WERI-Rb-1 (cell line): ENCODE measurements around the gene ADGRG7.

Experiments
- DNase-seq: peaks from one replicate; pipeline ENCODE4 v3.0.0-alpha.2; 2020
- H3K27ac ChIP-seq: fragments of 250-450 bp; sonication (Bioruptor Pico); 2 replicates; pipeline ENCODE4 v1.5.1; 2020; ENCODE audit warnings: mild to moderate bottlenecking, moderate library complexity
- H3K27me3 ChIP-seq: fragments of 250-450 bp; sonication (Bioruptor Pico); 2 replicates; pipeline ENCODE4 v1.5.1; 2021; ENCODE audit warnings: mild to moderate bottlenecking, low read depth, moderate library complexity; ENCODE audit not compliant: insufficient read depth, severe bottlenecking
- H3K36me3 ChIP-seq: fragments of 250-450 bp; sonication (Bioruptor Pico); 2 replicates; pipeline ENCODE4 v1.5.1; 2020; ENCODE audit warnings: mild to moderate bottlenecking, moderate library complexity
- H3K4me3 ChIP-seq: 2 replicates; pipeline ENCODE4 v1.5.1; 2011; ENCODE audit warnings: low read depth, mild to moderate bottlenecking, control low read depth, low read length
- H3K9me3 ChIP-seq: fragments of 250-450 bp; sonication (Bioruptor Pico); 2 replicates; pipeline ENCODE4 v1.5.1; 2021; ENCODE audit warnings: mild to moderate bottlenecking, moderate library complexity; ENCODE audit not compliant: severe bottlenecking
- TF ChIP-seq, protein P1 (sequence below): IDR thresholded peaks from 2 replicates; pipeline ENCODE4 v1.5.1; 2011; ENCODE audit warnings: low read depth, mild to moderate bottlenecking, control low read depth, inconsistent platforms, low read length

The ADGRG7 gene

GRCh38 chr3:100563652-100564211 lies 45.7 kb upstream of the ADGRG7 start:
- no peak overlapping the region for H3K4me3 ChIP-seq
- H3K9me3 ChIP-seq: no peaks in the 10 kb centered on the region
- no peaks in the 10 kb centered on the region for H3K27me3 ChIP-seq
- no peaks in the 10 kb centered on the region for H3K36me3 ChIP-seq
- DNase-seq: no peak
- TF ChIP-seq, protein P1, sequence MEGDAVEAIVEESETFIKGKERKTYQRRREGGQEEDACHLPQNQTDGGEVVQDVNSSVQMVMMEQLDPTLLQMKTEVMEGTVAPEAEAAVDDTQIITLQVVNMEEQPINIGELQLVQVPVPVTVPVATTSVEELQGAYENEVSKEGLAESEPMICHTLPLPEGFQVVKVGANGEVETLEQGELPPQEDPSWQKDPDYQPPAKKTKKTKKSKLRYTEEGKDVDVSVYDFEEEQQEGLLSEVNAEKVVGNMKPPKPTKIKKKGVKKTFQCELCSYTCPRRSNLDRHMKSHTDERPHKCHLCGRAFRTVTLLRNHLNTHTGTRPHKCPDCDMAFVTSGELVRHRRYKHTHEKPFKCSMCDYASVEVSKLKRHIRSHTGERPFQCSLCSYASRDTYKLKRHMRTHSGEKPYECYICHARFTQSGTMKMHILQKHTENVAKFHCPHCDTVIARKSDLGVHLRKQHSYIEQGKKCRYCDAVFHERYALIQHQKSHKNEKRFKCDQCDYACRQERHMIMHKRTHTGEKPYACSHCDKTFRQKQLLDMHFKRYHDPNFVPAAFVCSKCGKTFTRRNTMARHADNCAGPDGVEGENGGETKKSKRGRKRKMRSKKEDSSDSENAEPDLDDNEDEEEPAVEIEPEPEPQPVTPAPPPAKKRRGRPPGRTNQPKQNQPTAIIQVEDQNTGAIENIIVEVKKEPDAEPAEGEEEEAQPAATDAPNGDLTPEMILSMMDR: no peak
- H3K27ac ChIP-seq: no peak overlapping the region

DNA sequence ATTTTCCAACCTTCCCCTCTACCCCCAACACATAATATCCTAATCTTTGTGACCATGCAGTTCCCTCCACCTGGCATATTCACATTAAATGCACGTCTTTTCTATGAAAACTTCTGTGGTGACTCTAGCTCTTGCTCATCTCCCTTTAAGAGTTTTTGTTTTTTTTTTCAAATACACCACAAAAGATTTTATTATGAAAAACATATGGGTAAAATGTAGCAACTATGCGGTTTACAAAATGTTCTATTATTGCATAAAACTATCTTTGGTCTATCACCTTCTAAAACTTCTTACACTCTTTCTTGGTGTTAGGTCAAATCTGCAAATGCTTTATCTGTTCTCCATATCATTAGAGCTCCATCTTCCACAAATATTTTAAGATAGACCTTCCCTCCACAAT lies 38.6 kb upstream of the ADGRG7 start:
- no peak overlapping the region for H3K27ac ChIP-seq
- no peak for DNase-seq
- H3K27me3 ChIP-seq: no peaks in the 10 kb centered on the region
- TF ChIP-seq, protein P1: no peak
- no peaks in the 10 kb centered on the region for H3K36me3 ChIP-seq
- H3K4me3 ChIP-seq: no peak overlapping the region
- H3K9me3 ChIP-seq: no peaks in the 10 kb centered on the region

DNA sequence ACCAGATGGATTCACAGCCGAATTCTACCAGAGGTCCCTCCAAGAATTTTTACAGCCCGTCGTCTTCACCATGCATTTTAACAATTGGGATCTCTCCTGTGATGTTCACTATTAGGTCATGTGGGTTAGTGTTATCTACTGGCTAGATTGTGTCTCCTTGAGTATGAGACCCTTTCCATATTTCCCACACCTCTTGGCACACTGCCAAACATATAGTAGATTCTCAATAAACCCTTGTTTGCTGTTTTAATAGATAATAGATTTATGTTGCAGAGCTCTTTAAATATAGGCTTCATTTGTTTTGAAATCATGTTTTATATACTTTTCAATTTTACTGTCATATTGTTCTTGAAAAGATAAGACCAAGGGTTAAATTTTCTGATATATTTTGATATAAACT lies 34.9 kb upstream of the ADGRG7 start:
- TF ChIP-seq, protein P1: no peak

GRCh38 chr3:100575704-100576103 lies 33.7 kb upstream of the ADGRG7 start:
- H3K9me3 ChIP-seq: no peaks in the 10 kb centered on the region
- no peaks in the 10 kb centered on the region for H3K27me3 ChIP-seq
- no peak for DNase-seq
- no peak overlapping the region for H3K4me3 ChIP-seq
- no peaks in the 10 kb centered on the region for H3K36me3 ChIP-seq
- TF ChIP-seq, protein P1: no peak
- H3K27ac ChIP-seq: no peak overlapping the region

More for the DNA sequence above, 34.9 kb upstream of the ADGRG7 start:
- H3K36me3 ChIP-seq: no peaks in the 10 kb centered on the region
- H3K27me3 ChIP-seq: no peaks in the 10 kb centered on the region
- H3K9me3 ChIP-seq: no peaks in the 10 kb centered on the region
- DNase-seq: no peak
- H3K4me3 ChIP-seq: no peak overlapping the region
- H3K27ac ChIP-seq: no peak overlapping the region

- DNase-seq: no peak
Measured at GRCh38 chr3:100577382-100578008, 31.9 kb upstream of the ADGRG7 start.

More at GRCh38 chr3:100577382-100578008, 31.9 kb upstream of the ADGRG7 start:
- Histone ChIP-seq H3K4me3 (no peak overlapping the region), H3K27ac (no peak overlapping the region), H3K9me3 (no peaks in the 10 kb centered on the region), H3K27me3 (no peaks in the 10 kb centered on the region), H3K36me3 (no peaks in the 10 kb centered on the region)
- TF ChIP-seq, protein P1: no peak
